Measurements from ENCODE around the gene TMPRSS2. TPM values are rescaled to one million over a fixed set of nuclear protein-coding genes. Genes with fewer than 3 reads are reported as not detected.
A peak's percentile ranks its signal among the peaks of the same experiment; 100 is the strongest.

The TMPRSS2 gene
- polyA plus RNA-seq, 10 donors: 0.18 to 0.87 (median 0.25) TPM; not detected in 7

DNA sequence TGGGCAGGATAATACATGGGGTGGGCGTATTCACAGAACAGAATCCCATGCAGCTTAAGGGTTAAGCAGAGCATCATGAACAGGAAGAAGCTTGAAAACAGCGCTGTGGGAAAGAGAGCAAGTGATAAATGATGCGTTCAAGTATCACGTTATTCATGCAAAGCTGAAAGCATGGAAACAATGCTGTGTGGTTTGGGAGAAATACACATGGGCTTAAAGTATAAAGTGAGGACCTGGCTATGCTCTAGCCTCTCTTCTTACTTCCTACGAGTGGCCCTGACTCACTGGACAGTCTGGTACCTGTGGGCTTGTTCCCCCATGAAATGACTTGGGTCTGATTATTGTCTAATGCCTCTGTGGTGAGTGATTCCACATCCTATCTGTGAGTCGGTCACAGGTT lies 25.7 kb downstream of the TMPRSS2 start:
- DNase-seq: peak in 1 of 3 donors; percentile 53

DNA sequence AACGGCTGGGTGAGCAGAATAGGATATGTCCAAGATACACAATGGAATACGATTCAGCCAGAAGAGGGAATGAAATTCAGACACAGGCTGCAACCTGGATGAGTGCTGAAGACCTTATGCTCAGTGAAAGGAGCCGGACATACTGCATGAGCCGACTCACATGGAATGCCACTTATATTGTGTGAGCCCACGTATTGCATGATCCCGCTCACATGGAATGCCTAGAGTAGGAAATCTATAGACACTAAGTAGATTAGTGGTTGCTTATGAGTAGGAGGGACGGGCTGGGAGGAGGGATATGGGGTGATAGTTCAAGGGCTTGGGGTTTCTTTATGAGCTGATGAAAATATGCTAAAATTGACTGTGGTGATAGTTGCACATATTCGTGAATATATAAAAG lies 26.8 kb downstream of the TMPRSS2 start:
- DNase-seq: peak in 1 of 3 donors; percentile 61

DNA sequence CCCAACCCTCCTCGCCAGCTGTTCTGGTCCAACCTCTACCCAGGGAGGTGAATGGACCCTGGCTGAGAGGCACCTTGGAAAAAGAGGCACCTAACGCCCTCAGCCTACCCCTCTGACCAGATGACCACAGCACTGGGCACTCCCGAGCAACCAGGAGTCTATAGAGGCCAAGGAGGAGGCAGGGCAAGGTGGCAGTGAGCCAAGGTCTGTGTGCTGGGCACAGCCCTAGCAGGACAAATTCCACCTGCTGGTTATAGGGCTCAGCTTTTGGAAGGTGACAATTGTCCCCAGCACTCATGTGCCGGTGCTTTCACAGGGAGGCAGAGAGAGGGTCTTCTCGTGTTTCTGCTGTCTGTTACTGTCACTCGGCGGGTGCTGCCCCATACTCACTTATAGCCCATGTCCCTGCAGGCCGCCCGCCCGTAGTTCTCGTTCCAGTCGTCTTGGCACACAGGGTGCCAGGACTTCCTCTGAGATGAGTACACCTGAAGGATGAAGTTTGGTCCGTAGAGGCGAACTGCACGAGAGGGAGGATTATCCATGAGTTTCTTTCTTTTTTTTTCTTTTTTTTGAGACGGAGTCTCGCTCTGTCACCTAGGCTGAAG lies 27.8 kb downstream of the TMPRSS2 start:
- DNase-seq: no peak

DNA sequence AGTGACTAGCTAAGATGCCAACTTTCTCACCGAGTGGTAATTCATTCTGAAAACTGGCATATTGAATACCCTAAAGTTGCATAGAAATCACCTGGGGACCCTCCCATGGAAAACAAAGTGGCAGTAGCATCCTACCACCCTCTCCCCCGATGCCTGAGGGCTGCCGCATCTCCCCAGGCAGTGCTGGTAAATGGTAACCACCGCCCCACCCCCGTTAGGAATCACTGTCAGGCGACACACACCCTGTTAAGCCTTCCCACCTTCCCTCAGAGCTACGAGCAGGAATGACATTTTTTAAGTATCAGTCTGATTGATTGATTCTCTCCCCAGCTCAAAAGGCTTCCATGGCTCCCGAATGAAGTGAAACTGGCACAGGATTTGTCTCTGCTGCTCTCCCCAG lies 28.3 kb downstream of the TMPRSS2 start:
- DNase-seq: no peak

DNA sequence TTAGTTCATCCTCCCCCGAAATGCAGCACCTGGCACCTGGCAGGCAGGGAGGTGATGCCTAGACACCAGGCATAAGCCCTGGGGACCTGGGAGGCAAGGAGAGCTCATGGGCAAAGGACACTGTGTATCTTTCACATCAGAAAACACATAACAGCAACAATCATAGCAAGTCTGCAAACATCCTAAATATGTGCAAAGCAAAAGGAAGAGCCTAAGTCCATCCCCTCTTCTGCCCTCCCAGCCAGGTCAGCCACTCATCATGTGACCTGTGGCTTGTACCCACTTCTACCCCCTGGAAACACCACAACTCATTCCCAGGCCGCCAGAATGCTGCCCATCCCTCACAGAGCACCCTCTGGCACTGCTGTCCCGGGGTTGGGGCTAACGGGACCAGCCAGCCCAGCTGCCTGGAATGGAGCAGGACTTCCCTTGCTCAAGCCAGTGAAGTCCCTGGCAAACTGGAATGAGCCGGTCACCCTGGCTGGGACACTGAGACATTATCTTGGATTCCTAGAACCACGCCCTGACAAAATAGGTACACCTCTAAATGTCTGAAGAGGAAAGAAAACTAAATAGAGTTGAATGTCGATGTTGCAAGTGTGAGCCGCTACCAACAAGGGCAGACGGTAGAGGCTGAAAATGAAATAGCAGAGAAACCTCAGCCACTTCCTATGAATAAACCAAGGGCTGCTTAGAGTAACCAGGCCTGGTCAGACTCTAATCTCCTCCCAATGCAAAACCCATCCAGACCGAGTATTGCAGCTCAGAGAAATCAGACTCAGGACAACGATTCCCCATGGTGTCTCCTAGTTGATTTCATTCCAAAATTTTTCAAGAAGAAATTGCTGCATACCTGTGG lies 29.4 kb downstream of the TMPRSS2 start:
- DNase-seq: no peak

DNA sequence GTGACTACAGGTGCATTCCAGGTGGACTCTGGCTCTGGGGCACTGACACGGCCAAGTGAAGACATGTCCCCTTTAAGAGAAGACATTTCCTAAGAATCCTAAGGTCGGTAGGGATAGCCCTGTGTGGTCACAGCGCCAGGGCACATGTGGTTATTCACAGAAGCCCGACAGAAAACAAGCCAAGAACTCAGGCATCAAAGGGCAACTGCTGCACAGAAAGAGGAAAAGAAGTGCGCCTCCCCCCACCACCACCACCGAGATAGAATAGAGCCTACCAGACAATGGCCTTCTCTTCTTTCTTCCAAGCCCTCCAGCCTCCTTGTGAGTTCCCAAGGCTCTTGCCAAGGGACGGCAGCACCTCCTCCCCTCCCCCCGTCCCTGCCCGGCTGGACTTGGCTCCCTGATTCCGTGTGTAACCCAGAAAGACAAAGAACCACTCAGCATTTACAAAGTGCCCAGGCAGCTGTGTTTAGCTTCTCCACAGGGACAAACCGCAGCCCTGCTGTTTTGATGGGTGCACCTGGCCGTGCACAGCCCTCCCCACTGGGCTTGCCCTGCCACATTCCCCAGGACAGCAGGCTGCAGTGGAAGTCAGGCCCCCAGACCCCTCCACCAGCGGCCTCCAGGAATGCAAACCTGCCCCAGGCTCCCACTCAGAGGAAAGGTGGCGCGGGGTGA lies 30.2 kb downstream of the TMPRSS2 start:
- DNase-seq: no peak

DNA sequence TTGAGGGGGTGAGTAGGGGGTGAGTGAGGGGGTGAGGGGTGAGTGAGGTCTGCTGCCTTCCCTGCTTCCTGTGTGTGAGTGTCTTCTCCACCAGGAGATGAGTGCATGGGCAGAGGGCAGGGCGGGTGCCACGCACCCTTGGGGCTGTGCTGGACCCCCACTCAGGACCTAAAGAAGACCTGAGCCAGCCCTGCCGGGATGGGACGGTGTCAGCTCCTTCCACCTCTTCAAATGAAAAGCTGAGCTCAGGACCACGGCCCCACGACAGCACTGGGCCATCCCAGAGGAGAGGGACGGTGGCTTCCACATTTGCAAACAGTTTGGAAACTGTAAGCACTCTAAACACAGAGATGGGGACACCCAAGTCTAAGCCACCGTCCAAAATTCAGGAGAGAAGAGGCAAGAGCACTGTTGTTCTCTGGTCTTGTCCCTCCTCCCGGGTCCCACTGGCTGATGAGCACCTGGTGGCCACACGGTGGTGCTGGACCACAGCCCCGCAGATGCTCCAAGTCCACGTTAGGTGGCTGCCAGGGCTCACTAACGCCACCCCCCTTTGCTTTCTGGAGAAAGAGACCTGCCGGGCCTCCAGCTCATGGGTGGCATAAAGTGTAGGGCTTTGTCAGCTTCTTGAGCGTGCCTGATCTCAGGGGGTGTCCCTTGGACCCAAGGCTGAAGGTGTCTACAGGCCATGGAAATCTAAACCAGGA lies 32.1 kb downstream of the TMPRSS2 start:
- no peak for DNase-seq

DNA sequence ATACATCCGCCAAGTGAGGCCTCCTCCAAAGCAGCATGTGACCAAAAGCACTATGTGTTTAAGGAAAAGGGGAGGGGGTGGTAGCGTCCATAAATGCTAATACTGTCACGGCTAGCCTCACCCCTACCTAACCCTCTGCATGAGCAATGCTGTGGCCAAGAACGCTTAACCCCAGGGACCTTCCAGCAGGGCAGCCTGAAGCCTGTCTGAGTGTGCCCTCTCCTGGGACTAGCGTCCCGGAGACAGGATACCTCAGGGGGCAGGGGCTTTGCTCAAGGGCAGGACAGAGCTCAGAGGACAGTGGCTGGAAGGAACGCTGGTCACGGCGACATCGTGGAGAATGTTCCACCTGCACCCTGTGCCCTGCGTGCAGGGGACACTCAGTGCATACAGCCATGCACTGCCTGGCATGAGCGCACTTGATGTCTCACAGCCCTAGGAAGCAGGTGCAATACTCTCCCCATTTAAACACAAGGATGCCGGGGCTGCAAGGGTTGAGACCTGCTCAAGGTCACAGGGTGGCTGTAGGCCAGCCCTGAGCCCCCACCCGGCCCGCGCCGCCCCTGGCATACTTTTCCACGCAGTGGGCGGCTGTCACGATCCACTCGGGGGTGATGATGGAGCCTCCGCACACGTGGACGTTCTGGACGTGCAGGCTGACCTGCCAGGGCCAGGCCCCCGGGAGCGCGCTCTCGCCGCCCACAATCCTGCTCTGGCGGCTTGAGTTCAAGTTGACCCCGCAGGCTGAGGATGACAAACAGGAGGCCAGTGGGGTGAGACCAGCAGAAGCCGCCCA lies 35.0 kb downstream of the TMPRSS2 start:
- DNase-seq: no peak

DNA sequence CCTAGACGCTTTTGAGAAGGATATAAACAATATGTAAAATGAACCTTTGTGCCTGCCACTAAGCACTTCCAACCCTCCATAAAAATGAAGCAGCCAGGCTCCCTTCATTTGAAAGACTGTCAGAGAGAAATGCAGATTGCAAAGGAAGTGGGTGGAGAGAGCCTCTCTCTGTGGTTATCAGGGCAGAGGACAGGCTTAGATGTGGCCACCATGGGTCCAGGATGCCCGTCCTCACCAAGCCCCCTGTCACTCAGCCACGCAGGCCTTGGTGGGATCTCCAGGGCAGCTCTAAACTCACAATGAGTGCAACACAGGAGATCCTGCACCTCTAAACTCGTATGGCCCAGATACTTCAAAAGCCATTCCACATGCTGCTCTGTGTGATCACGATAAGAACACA lies 37.9 kb downstream of the TMPRSS2 start:
- DNase-seq: no peak

DNA sequence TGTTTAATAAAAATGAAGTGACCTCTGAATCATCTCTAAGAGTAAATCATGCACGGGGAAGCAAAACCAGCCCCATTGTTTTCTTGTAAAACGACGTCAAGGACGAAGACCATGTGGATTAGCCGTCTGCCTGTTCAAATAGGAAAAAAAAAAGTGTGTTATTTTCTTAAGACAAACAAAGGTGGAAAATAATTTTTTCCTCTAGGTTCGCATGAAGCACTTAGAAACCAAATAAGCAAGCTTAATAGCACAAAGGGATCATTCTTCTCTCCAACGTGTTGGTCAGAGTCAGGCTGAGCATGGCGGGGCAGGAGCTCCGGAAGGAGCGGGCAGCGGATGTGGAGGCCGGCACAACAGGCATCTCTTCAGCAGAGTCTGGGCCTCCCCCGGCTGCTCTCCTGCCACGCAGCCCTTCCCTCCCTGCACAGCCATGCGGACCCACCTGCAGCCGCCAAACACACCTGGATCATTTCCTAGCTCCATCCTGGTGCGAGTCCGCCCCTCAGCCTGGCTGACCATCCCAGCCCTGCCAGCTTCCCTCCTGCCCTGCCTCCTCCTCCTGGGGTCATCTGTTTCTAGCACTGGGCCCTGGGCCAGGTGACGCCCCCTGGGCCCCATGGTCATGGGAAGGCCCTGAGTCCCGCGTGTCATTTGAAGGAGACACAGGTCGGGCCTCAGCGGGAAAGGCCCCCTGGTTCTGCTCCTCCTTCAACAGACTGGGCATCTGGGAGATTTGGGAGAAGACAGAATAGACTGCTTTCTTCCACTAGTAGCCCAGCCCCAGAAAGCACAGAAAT lies 41.7 kb downstream of the TMPRSS2 start:
- no peak for DNase-seq

DNA sequence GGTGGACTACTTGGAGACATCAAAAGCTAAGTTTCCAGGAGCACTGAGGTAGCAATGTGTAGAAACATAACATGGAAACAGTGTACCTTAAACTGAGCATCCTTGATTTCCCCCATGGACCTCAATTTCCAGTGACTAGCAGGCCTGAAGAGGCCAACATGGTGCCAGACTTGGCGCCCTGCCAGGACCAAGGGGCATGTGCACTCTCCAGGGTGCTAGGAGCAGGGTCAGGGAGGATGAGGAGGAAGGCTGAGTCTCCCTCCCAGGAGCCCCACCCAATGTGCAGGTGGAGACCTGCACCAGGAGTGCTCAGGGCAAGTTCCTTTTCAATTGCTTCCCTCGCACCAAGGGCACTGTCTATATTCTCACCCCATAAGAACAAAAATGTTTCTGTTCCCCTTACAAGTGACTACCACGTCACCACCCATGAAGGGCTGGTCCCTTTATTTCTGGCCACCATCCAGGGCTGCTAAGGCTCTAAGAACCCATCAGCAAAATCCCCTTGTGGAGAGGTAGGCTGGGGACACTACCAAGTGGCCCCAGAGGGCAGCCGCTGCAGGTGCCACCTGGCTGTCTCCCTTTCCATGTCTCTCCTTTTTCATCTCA lies 42.7 kb downstream of the TMPRSS2 start:
- DNase-seq: no peak

DNA sequence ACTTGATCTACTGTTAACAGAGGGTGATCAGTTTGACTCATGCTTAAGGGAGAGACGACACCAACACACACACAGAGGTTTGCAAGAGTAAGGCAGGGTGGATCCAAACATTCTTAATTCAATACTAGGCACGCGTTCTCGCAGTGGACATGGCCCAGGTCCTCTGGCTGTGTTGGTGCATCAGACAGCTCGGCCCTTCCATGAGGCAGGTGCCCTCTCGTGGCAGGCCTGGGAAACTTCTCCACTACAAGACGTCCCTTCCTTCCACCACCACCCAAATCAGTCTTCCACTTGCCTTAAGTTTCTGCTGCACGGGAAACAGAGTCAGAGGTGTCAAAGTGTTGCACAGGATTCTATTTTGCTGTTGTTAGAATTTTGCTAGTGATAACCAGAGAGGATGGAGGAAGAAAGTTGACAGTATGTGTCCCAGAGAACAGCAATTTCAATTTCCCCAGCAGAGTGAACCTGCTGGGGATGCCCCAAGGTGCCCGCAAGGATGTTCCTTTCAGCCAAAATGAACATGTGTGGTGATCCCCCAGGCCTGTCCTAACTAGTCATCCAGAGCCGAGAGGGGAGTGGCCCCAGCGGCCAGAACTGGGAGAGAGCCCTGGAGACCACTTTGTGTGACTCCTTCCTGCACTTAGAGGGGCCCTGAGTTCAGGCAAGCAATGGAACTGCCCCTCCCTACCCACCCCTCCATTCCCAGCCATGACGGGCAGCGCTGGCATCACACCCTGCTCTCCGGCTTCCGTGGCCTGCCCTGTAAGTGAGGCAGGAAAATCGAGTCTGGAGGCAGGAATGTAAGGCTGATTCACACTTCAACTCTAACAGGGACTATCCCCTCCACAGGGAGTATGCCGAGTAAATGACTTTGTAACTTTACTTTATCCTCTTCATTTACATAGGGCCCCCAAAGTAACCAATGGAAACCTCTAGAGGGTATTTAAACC lies 47.1 kb downstream of the TMPRSS2 start:
- DNase-seq: peak; percentile 51 to 83 (median 67)

DNA sequence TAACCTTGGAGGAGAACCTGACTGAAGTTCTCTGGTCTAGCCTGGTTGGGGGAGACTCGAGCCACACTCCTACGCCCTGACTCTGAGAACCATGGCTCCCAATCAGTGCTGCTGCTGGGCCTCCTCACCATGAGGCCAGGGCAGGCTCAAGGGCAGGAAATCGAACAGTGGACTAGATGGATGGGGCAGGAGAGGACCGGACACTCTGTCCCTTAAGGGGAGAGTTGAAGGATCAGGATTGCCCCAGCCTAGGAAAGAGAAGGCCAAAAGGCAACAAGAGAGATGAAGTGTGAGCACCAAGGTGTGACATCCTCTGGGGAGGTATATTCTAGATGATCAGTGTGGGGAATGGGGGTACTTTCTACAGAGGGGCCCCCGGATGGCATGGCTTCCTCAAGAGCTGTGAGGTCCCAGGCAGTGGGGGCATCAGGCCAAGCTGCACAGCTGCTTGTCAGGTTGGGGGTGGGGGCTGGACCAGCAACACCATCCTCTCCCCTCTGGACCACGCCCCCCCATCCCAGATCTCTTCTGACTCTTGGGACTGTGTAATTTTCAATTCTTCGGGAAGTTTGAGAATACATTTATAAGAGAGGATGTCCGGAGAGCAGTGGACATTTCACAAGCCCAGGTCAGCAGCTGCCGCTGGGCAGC lies 47.9 kb downstream of the TMPRSS2 start:
- DNase-seq: no peak

DNA sequence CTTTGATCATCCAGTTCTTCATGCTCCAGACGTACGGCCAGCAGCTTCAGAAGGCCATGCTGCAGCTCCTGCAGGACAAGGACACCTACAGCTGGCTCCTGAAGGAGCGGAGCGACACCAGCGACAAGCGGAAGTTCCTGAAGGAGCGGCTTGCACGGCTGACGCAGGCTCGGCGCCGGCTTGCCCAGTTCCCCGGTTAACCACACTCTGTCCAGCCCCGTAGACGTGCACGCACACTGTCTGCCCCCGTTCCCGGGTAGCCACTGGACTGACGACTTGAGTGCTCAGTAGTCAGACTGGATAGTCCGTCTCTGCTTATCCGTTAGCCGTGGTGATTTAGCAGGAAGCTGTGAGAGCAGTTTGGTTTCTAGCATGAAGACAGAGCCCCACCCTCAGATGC lies 49.4 kb downstream of the TMPRSS2 start:
- DNase-seq: no peak

DNA sequence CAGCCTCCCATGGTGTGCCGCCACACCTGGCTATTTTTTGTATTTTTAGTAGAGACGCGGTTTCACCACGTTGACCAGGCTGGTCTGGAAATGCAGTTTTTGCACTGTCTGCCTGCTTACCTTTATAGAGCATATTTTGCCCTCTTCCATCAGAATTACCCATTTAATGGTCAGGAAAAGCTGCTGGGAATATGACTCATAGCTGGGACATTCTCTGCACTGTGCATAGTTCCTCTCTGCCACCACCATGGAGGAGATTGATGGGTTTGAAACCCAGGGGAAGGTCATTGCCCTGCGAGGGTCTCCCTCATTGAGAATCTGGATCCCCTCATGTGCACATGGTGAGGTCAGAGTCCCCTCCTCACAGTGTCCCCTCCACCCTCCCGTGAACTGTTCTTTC lies 49.8 kb downstream of the TMPRSS2 start:
- no peak for DNase-seq

DNA sequence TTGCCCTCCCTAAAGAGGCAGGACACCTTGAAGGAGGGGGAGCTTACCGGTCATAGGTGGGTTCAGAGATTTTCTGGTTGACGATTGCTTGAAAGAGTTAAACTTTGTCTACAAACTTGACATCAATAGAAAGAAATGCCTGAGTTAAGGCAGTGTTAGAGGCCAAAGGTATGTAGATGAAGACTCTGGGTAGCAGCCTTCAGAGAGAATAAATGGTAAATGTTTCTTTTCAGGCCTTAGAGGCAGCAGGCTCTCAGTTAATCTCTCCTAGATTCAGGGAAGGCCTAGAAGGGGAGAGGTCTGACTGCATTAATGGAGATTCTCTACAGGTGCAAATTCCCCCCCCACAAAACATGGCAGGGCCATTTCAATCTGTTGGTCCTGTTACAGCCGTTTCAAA lies 54.2 kb downstream of the TMPRSS2 start:
- DNase-seq: no peak

DNA sequence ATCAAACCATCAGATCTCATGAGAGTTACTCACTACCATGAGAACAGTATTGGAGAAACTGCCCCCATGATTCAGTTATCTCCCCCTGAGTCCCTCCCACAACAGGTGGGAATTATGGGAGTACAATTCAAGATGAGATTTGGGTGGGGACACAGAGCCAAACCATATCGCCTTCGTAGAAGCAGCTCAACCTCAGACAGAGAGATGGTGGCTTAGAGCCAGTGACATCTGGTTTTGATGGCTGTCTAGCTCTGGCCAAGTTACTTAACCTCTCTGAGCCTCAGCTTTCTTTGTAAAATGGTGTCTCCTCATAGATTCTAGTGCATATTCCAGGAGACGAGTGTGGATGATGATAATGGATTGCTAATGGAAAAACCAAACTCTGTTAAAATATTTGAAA lies 54.8 kb downstream of the TMPRSS2 start:
- DNase-seq: no peak
